ENCODE measurements around the gene LRRN3.

LRRN3 gene

GRCh38 chr7:111088328-111088727 is 2.6 kb upstream of the LRRN3 start:
- Histone ChIP-seq H3K9ac (ENCODE audit: low read length in 5 of 5) (no peak overlapping the region), H3K4me3 (ENCODE audit: low read depth in 1 of 5, low read length in 5 of 5) (no peak overlapping the region), H3K36me3 (ENCODE audit: control insufficient read depth in 5 of 5, insufficient read depth in 5 of 5, low read length in 5 of 5) (no peaks in the 10 kb centered on the region), H3K4me1 (ENCODE audit: control insufficient read depth in 5 of 5, insufficient read depth in 5 of 5, low read length in 5 of 5) (peaks cover 0 to 32% (median 28%) of the 10 kb centered on the region in 5 donors), H3K27ac (ENCODE audit: low read depth, low read length) (no peak overlapping the region), H3K27me3 (ENCODE audit: control insufficient read depth in 5 of 5, insufficient read depth in 4 of 5, low read length in 5 of 5) (no peaks in the 10 kb centered on the region), H3K9me3 (ENCODE audit: control insufficient read depth in 5 of 5, low read length in 5 of 5) (no peaks in the 10 kb centered on the region)

GRCh38 chr7:111089822-111090426 is 1.0 kb upstream of the LRRN3 start:
- H3K27me3 ChIP-seq (ENCODE audit: control insufficient read depth in 5 of 5, insufficient read depth in 4 of 5, low read length in 5 of 5) = no peaks in the 10 kb centered on the region
- H3K4me1 ChIP-seq (ENCODE audit: control insufficient read depth in 5 of 5, insufficient read depth in 5 of 5, low read length in 5 of 5) = peaks cover 0 to 42% (median 33%) of the 10 kb centered on the region in 5 donors
- no peaks in the 10 kb centered on the region for H3K36me3 ChIP-seq (ENCODE audit: control insufficient read depth in 5 of 5, insufficient read depth in 5 of 5, low read length in 5 of 5)
- no peak overlapping the region for H3K4me3 ChIP-seq (ENCODE audit: low read depth in 1 of 5, low read length in 5 of 5)
- no peak overlapping the region for H3K9ac ChIP-seq (ENCODE audit: low read length in 5 of 5)
- H3K9me3 ChIP-seq (ENCODE audit: control insufficient read depth in 5 of 5, low read length in 5 of 5) = no peaks in the 10 kb centered on the region
- H3K27ac ChIP-seq (ENCODE audit: low read depth, low read length) = no peak overlapping the region

GRCh38 chr7:111091593-111092358 is 849 bp downstream of the LRRN3 start:
- peak overlapping the region in 4 of 5 donors; percentile 57 to 69 (median 66) for H3K9ac ChIP-seq (ENCODE audit: low read length in 5 of 5)
- H3K4me3 ChIP-seq (ENCODE audit: low read depth in 1 of 5, low read length in 5 of 5) = peak overlapping the region; percentile 61 to 84 (median 71)
- no peaks in the 10 kb centered on the region for H3K9me3 ChIP-seq (ENCODE audit: control insufficient read depth in 5 of 5, low read length in 5 of 5)
- H3K27me3 ChIP-seq (ENCODE audit: control insufficient read depth in 5 of 5, insufficient read depth in 4 of 5, low read length in 5 of 5) = no peaks in the 10 kb centered on the region
- H3K36me3 ChIP-seq (ENCODE audit: control insufficient read depth in 5 of 5, insufficient read depth in 5 of 5, low read length in 5 of 5) = no peaks in the 10 kb centered on the region
- peaks cover 0 to 42% (median 34%) of the 10 kb centered on the region in 5 donors for H3K4me1 ChIP-seq (ENCODE audit: control insufficient read depth in 5 of 5, insufficient read depth in 5 of 5, low read length in 5 of 5)
- H3K27ac ChIP-seq (ENCODE audit: low read depth, low read length) = peak overlapping the region; percentile 86

- Histone ChIP-seq H3K9ac (ENCODE audit: low read length in 5 of 5) (peak overlapping the region in 3 of 5 donors; percentile 57 to 68 (median 63)), H3K27me3 (ENCODE audit: control insufficient read depth in 5 of 5, insufficient read depth in 4 of 5, low read length in 5 of 5) (no peaks in the 10 kb centered on the region), H3K4me1 (ENCODE audit: control insufficient read depth in 5 of 5, insufficient read depth in 5 of 5, low read length in 5 of 5) (peaks cover 0 to 45% (median 36%) of the 10 kb centered on the region in 5 donors), H3K4me3 (ENCODE audit: low read depth in 1 of 5, low read length in 5 of 5) (peak overlapping the region in 4 of 5 donors; percentile 61 to 84 (median 69)), H3K27ac (ENCODE audit: low read depth, low read length) (peak overlapping the region; percentile 86), H3K9me3 (ENCODE audit: control insufficient read depth in 5 of 5, low read length in 5 of 5) (no peaks in the 10 kb centered on the region), H3K36me3 (ENCODE audit: control insufficient read depth in 5 of 5, insufficient read depth in 5 of 5, low read length in 5 of 5) (no peaks in the 10 kb centered on the region)
These were observed 1.7 kb downstream of the LRRN3 start for GRCh38 chr7:111092406-111093236.

- H3K9me3 ChIP-seq (ENCODE audit: control insufficient read depth in 5 of 5, low read length in 5 of 5) = no peaks in the 10 kb centered on the region
- peak overlapping the region in 1 of 5 donors; percentile 68 for H3K9ac ChIP-seq (ENCODE audit: low read length in 5 of 5)
- H3K36me3 ChIP-seq (ENCODE audit: control insufficient read depth in 5 of 5, insufficient read depth in 5 of 5, low read length in 5 of 5) = no peaks in the 10 kb centered on the region
- H3K27me3 ChIP-seq (ENCODE audit: control insufficient read depth in 5 of 5, insufficient read depth in 4 of 5, low read length in 5 of 5) = no peaks in the 10 kb centered on the region
- H3K4me3 ChIP-seq (ENCODE audit: low read depth in 1 of 5, low read length in 5 of 5) = peak overlapping the region in 3 of 5 donors; percentile 6 to 10 (median 7)
- H3K4me1 ChIP-seq (ENCODE audit: control insufficient read depth in 5 of 5, insufficient read depth in 5 of 5, low read length in 5 of 5) = peaks cover 0 to 45% (median 36%) of the 10 kb centered on the region in 5 donors
- H3K27ac ChIP-seq (ENCODE audit: low read depth, low read length) = peak overlapping the region; percentile 86
These were observed 2.6 kb downstream of the LRRN3 start for GRCh38 chr7:111093496-111093895.

GRCh38 chr7:111094419-111094818 is 3.5 kb downstream of the LRRN3 start:
- peak overlapping the region in 1 of 5 donors; percentile 9 for H3K4me3 ChIP-seq (ENCODE audit: low read depth in 1 of 5, low read length in 5 of 5)
- H3K9ac ChIP-seq (ENCODE audit: low read length in 5 of 5) = peak overlapping the region in 2 of 5 donors; percentile 22 to 32
- H3K27ac ChIP-seq (ENCODE audit: low read depth, low read length) = peak overlapping the region; percentile 8
- H3K27me3 ChIP-seq (ENCODE audit: control insufficient read depth in 5 of 5, insufficient read depth in 4 of 5, low read length in 5 of 5) = no peaks in the 10 kb centered on the region
- H3K4me1 ChIP-seq (ENCODE audit: control insufficient read depth in 5 of 5, insufficient read depth in 5 of 5, low read length in 5 of 5) = peaks cover 0 to 45% (median 36%) of the 10 kb centered on the region in 5 donors
- no peaks in the 10 kb centered on the region for H3K36me3 ChIP-seq (ENCODE audit: control insufficient read depth in 5 of 5, insufficient read depth in 5 of 5, low read length in 5 of 5)
- no peaks in the 10 kb centered on the region for H3K9me3 ChIP-seq (ENCODE audit: control insufficient read depth in 5 of 5, low read length in 5 of 5)

GRCh38 chr7:111096997-111097396 is 6.1 kb downstream of the LRRN3 start:
- Histone ChIP-seq H3K36me3 (ENCODE audit: control insufficient read depth in 5 of 5, insufficient read depth in 5 of 5, low read length in 5 of 5) (no peaks in the 10 kb centered on the region), H3K27ac (ENCODE audit: low read depth, low read length) (peak overlapping the region; percentile 6), H3K9me3 (ENCODE audit: control insufficient read depth in 5 of 5, low read length in 5 of 5) (no peaks in the 10 kb centered on the region), H3K9ac (ENCODE audit: low read length in 5 of 5) (peak overlapping the region in 1 of 5 donors; percentile 49), H3K4me3 (ENCODE audit: low read depth in 1 of 5, low read length in 5 of 5) (no peak overlapping the region), H3K4me1 (ENCODE audit: control insufficient read depth in 5 of 5, insufficient read depth in 5 of 5, low read length in 5 of 5) (peaks cover 0 to 29% (median 19%) of the 10 kb centered on the region in 5 donors), H3K27me3 (ENCODE audit: control insufficient read depth in 5 of 5, insufficient read depth in 4 of 5, low read length in 5 of 5) (no peaks in the 10 kb centered on the region)

GRCh38 chr7:111098011-111098925 is 7.3 kb downstream of the LRRN3 start:
- H3K4me1 ChIP-seq (ENCODE audit: control insufficient read depth in 5 of 5, insufficient read depth in 5 of 5, low read length in 5 of 5) = peaks cover 0 to 17% (median 6%) of the 10 kb centered on the region in 5 donors
- H3K36me3 ChIP-seq (ENCODE audit: control insufficient read depth in 5 of 5, insufficient read depth in 5 of 5, low read length in 5 of 5) = no peaks in the 10 kb centered on the region
- H3K9me3 ChIP-seq (ENCODE audit: control insufficient read depth in 5 of 5, low read length in 5 of 5) = no peaks in the 10 kb centered on the region
- H3K27ac ChIP-seq (ENCODE audit: low read depth, low read length) = peak overlapping the region; percentile 19
- no peak overlapping the region for H3K9ac ChIP-seq (ENCODE audit: low read length in 5 of 5)
- H3K4me3 ChIP-seq (ENCODE audit: low read depth in 1 of 5, low read length in 5 of 5) = no peak overlapping the region
- H3K27me3 ChIP-seq (ENCODE audit: control insufficient read depth in 5 of 5, insufficient read depth in 4 of 5, low read length in 5 of 5) = no peaks in the 10 kb centered on the region

- no peak overlapping the region for H3K9ac ChIP-seq (ENCODE audit: low read length in 5 of 5)
- H3K27me3 ChIP-seq (ENCODE audit: control insufficient read depth in 5 of 5, insufficient read depth in 4 of 5, low read length in 5 of 5) = no peaks in the 10 kb centered on the region
- peaks cover 0 to 10% (median 5%) of the 10 kb centered on the region in 5 donors for H3K4me1 ChIP-seq (ENCODE audit: control insufficient read depth in 5 of 5, insufficient read depth in 5 of 5, low read length in 5 of 5)
- no peak overlapping the region for H3K27ac ChIP-seq (ENCODE audit: low read depth, low read length)
- no peaks in the 10 kb centered on the region for H3K9me3 ChIP-seq (ENCODE audit: control insufficient read depth in 5 of 5, low read length in 5 of 5)
- no peak overlapping the region for H3K4me3 ChIP-seq (ENCODE audit: low read depth in 1 of 5, low read length in 5 of 5)
- H3K36me3 ChIP-seq (ENCODE audit: control insufficient read depth in 5 of 5, insufficient read depth in 5 of 5, low read length in 5 of 5) = no peaks in the 10 kb centered on the region
These were observed 8.0 kb downstream of the LRRN3 start for GRCh38 chr7:111098926-111099250.

All from subcutaneous abdominal adipose tissue (tissue), 5 donors.